GM18861 (cell line): Measurements from ENCODE around the gene APOL6.
"Not testable (repeated sequence)": the region's sequence is repeated elsewhere in the genome, so short reads cannot be mapped to it uniquely, and the experiment has no call there.

Experiments
- ATAC-seq: cut with Tn5 transposase; IDR thresholded peaks from one replicate; pipeline ENCODE4 v1.9.1; 2021; ENCODE audit not compliant: unreplicated experiment

Gene APOL6

GRCh38 chr22:35617137-35617755 is 31.0 kb upstream of the APOL6 start, which contains the start of gene MB:
TSS of gene MB (minus strand) at chr22:35617329. CDS start at chr22:35617257, 72 bp downstream.
- ATAC-seq: no peak

- ATAC-seq: no peak
Observed at GRCh38 chr22:35618427-35619223, 29.6 kb upstream of the APOL6 start.

- no peak for ATAC-seq
Observed at GRCh38 chr22:35619336-35620094, 28.7 kb upstream of the APOL6 start.

GRCh38 chr22:35620624-35621251 is 27.5 kb upstream of the APOL6 start:
- no peak for ATAC-seq

- ATAC-seq: no peak
Observed at GRCh38 chr22:35621451-35621850, 26.8 kb upstream of the APOL6 start.

- ATAC-seq: no peak
Observed at GRCh38 chr22:35622191-35622913, 25.9 kb upstream of the APOL6 start.

- not testable (repeated sequence) for ATAC-seq
Observed at GRCh38 chr22:35623885-35624284, 24.4 kb upstream of the APOL6 start.

- no peak for ATAC-seq
Observed at GRCh38 chr22:35624547-35624946, 23.7 kb upstream of the APOL6 start.

- ATAC-seq: no peak
Observed at GRCh38 chr22:35625763-35626432, 22.3 kb upstream of the APOL6 start.

- ATAC-seq: no peak
Observed at GRCh38 chr22:35627267-35628041, 20.8 kb upstream of the APOL6 start.

GRCh38 chr22:35628732-35629131 is 19.5 kb upstream of the APOL6 start:
- ATAC-seq: no peak

- ATAC-seq: no peak
Observed at GRCh38 chr22:35629406-35630216, 18.6 kb upstream of the APOL6 start.

GRCh38 chr22:35630387-35630793 is 17.9 kb upstream of the APOL6 start:
- ATAC-seq: no peak

- ATAC-seq: no peak
Observed at GRCh38 chr22:35630891-35631290, 17.4 kb upstream of the APOL6 start.

GRCh38 chr22:35631597-35631996 is 16.6 kb upstream of the APOL6 start:
- no peak for ATAC-seq

- ATAC-seq: no peak
Observed at GRCh38 chr22:35632935-35633334, 15.3 kb upstream of the APOL6 start.

- ATAC-seq: no peak
Observed at GRCh38 chr22:35633520-35633919, 14.7 kb upstream of the APOL6 start.

- ATAC-seq: no peak
Observed at GRCh38 chr22:35634015-35634414, 14.2 kb upstream of the APOL6 start.
